ENCODE results near the gene RGL1.

RGL1 gene

DNA sequence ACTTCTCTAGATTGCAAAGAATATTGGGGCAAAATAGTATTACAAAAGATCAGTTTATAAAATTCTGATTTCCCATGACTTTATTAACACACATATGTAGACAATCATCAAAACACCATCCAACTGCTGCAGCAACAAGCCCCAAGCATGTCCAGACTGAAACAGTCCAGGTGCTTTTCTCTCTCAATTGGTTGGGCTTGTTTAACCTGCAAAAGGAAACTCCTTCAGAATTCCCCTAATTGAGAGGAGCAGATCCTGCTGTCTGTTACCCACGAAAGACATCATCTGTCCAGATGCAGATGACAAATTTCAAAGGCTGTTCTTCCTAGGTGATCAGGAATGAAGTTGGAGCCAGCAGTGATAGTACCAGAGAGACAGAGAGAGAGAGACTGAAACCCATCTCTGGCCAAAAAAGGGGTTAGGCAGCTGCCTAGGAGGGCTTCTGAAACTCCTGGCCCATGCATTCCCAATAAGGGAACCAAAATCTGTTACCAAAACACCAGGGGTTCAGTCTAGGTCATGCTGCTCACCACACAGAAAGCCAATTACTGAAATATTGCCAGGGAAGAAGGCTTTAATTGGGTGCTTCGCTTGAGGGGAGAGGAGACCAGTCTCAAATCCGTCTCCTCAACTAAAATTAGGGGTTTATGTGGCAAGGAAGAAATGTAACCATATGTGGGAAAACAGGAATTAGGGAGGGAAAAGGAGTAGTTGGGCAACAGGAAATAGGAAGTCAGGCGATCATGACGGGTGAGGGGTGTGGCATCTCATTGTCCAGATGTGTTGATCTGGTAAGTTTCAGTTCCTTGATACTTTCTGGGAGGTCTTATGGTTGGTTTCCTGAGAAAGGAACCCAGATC, 34.7 kb upstream of the RGL1 start:
- no peak overlapping the region for H3K27ac ChIP-seq (ENCODE audit: low read length, poor library complexity, severe bottlenecking)
- no peak overlapping the region for H3K4me2 ChIP-seq (ENCODE audit: low read length, poor library complexity, severe bottlenecking)
- no peaks in the 10 kb centered on the region for H3K27me3 ChIP-seq (ENCODE audit: control insufficient read depth in 1 of 2, insufficient read depth in 1 of 2, low read length in 2 of 2)
- H3K4me3 ChIP-seq (ENCODE audit: insufficient read depth in 1 of 2, low read depth in 1 of 2, low read length in 2 of 2) = no peak overlapping the region
- no peaks in the 10 kb centered on the region for H3K4me1 ChIP-seq (ENCODE audit: control insufficient read depth, insufficient read depth, low read depth, low read length)
- no peak overlapping the region for H3K4ac ChIP-seq (ENCODE audit: low read depth in 1 of 2, low read length in 2 of 2)
- H3K18ac ChIP-seq (ENCODE audit: low read depth in 1 of 2, low read length in 2 of 2) = no peak overlapping the region
- no peak overlapping the region for H4K91ac ChIP-seq (ENCODE audit: low read length)
- no peaks in the 10 kb centered on the region for H3K36me3 ChIP-seq (ENCODE audit: control insufficient read depth in 1 of 2, insufficient read depth in 2 of 2, low read depth in 1 of 2, low read length in 2 of 2)
- H3K9me3 ChIP-seq (ENCODE audit: control insufficient read depth, low read length) = peaks cover 2% of the 10 kb centered on the region
- no peak overlapping the region for H2AK5ac ChIP-seq (ENCODE audit: low read length, severe bottlenecking)
- WGBS = 78% methylated on average over 5 of the region's 5 CpGs
- no peak overlapping the region for H2BK5ac ChIP-seq (ENCODE audit: low read depth, low read length, poor library complexity, severe bottlenecking)
- DNase-seq = no peak
- H4K8ac ChIP-seq (ENCODE audit: low read length) = no peak overlapping the region
- H3K14ac ChIP-seq (ENCODE audit: low read length in 2 of 2) = no peak overlapping the region
- no peak overlapping the region for H3K9ac ChIP-seq (ENCODE audit: low read length)
- no peak overlapping the region for H2AFZ ChIP-seq (ENCODE audit: low read depth, low read length)
- no peak overlapping the region for H3K23ac ChIP-seq (ENCODE audit: low read length in 2 of 2)
- H2BK12ac ChIP-seq (ENCODE audit: low read length in 2 of 2) = no peak overlapping the region
- H3K79me1 ChIP-seq (replicated peaks; ENCODE audit: low read length, poor library complexity, severe bottlenecking) = no peaks in the 10 kb centered on the region
- H2BK15ac ChIP-seq (ENCODE audit: low read depth, poor library complexity, severe bottlenecking) = no peak overlapping the region
- no peak overlapping the region for H2BK120ac ChIP-seq (ENCODE audit: low read depth, low read length)

DNA sequence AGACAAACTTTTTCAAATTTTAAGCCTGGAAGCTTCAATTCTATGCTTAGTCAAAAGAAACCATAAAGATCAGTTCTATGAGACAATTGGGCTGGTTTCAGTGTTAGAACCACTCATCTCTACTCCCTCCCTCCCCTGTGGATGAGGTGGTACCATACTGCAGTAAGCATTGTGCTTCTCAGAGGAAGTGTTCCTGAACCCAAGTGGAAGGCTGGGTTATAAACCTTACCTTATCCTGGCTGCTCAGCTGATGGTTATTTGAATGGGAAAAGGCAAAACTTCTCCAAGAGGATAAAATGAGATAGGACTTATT, 34.1 kb upstream of the RGL1 start:
- Histone ChIP-seq H4K91ac (ENCODE audit: low read length) (no peak overlapping the region), H3K9ac (ENCODE audit: low read length) (no peak overlapping the region), H2BK12ac (ENCODE audit: low read length in 2 of 2) (peak overlapping the region in 1 of 2 experiments; percentile 15), H3K9me3 (ENCODE audit: control insufficient read depth, low read length) (no peaks in the 10 kb centered on the region), H3K18ac (ENCODE audit: low read depth in 1 of 2, low read length in 2 of 2) (peak overlapping the region in 1 of 2 experiments; percentile 37), H3K4me1 (ENCODE audit: control insufficient read depth, insufficient read depth, low read depth, low read length) (no peaks in the 10 kb centered on the region), H3K79me1 (replicated peaks; ENCODE audit: low read length, poor library complexity, severe bottlenecking) (no peaks in the 10 kb centered on the region), H2BK120ac (ENCODE audit: low read depth, low read length) (no peak overlapping the region), H3K36me3 (ENCODE audit: control insufficient read depth in 1 of 2, insufficient read depth in 2 of 2, low read depth in 1 of 2, low read length in 2 of 2) (no peaks in the 10 kb centered on the region), H2AFZ (ENCODE audit: low read depth, low read length) (no peak overlapping the region), H3K27me3 (ENCODE audit: control insufficient read depth in 1 of 2, insufficient read depth in 1 of 2, low read length in 2 of 2) (no peaks in the 10 kb centered on the region), H3K4ac (ENCODE audit: low read depth in 1 of 2, low read length in 2 of 2) (no peak overlapping the region), H3K23ac (ENCODE audit: low read length in 2 of 2) (no peak overlapping the region), H3K27ac (ENCODE audit: low read length, poor library complexity, severe bottlenecking) (no peak overlapping the region), H2BK5ac (ENCODE audit: low read depth, low read length, poor library complexity, severe bottlenecking) (no peak overlapping the region), H2BK15ac (ENCODE audit: low read depth, poor library complexity, severe bottlenecking) (no peak overlapping the region), H3K4me2 (ENCODE audit: low read length, poor library complexity, severe bottlenecking) (no peak overlapping the region), H4K8ac (ENCODE audit: low read length) (no peak overlapping the region), H2AK5ac (ENCODE audit: low read length, severe bottlenecking) (no peak overlapping the region), H3K4me3 (ENCODE audit: insufficient read depth in 1 of 2, low read depth in 1 of 2, low read length in 2 of 2) (no peak overlapping the region), H3K14ac (ENCODE audit: low read length in 2 of 2) (no peak overlapping the region)
- DNase-seq = no peak

DNA sequence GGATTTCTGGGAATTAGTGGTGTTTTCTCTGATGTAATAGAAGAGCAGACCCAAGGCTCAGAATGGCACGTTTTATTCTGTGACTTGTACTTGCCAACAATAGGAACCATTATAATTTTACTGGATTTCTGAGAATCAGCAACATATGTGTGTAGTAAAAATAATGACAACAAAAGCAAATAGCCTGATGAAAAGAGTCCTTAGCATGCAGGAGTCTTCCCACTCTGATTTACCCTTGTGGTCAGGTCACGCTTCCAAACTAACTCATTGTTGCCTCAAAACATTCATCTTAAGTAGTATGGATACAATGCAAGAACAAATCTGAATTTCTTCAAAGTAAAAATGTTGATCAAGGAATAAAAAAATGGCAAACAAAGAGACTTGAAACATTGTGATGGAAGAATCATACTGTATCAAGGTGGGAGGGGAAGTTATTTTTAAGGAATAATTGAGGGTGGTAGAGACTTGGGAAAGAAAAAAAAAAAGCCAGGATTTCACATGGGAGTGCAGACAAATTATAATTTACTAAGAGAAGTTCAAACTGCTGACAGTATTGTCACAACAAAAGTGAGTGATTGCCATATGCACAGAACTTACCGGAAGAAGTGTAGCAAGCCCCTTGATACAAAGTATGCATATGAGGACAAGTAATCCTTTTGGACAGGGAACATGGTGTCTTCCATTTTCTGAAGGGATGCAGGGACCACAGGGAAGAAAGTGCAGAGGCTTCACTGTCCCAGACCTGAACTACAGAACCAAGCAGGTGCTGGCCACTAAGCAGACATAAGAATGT, 31.2 kb upstream of the RGL1 start:
- no peak overlapping the region for H3K14ac ChIP-seq (ENCODE audit: low read length in 2 of 2)
- no peaks in the 10 kb centered on the region for H3K4me1 ChIP-seq (ENCODE audit: control insufficient read depth, insufficient read depth, low read depth, low read length)
- H4K8ac ChIP-seq (ENCODE audit: low read length) = no peak overlapping the region
- no peak overlapping the region for H2BK5ac ChIP-seq (ENCODE audit: low read depth, low read length, poor library complexity, severe bottlenecking)
- no peak overlapping the region for H3K4ac ChIP-seq (ENCODE audit: low read depth in 1 of 2, low read length in 2 of 2)
- H2AFZ ChIP-seq (ENCODE audit: low read depth, low read length) = no peak overlapping the region
- H3K4me3 ChIP-seq (ENCODE audit: insufficient read depth in 1 of 2, low read depth in 1 of 2, low read length in 2 of 2) = no peak overlapping the region
- no peaks in the 10 kb centered on the region for H3K9me3 ChIP-seq (ENCODE audit: control insufficient read depth, low read length)
- WGBS = 66% methylated on average over 1 of the region's 3 CpGs
- no peak overlapping the region for H2BK15ac ChIP-seq (ENCODE audit: low read depth, poor library complexity, severe bottlenecking)
- H3K23ac ChIP-seq (ENCODE audit: low read length in 2 of 2) = no peak overlapping the region
- no peak overlapping the region for H3K18ac ChIP-seq (ENCODE audit: low read depth in 1 of 2, low read length in 2 of 2)
- no peak overlapping the region for H2BK12ac ChIP-seq (ENCODE audit: low read length in 2 of 2)
- no peak overlapping the region for H2BK120ac ChIP-seq (ENCODE audit: low read depth, low read length)
- H3K79me1 ChIP-seq (replicated peaks; ENCODE audit: low read length, poor library complexity, severe bottlenecking) = no peaks in the 10 kb centered on the region
- no peaks in the 10 kb centered on the region for H3K36me3 ChIP-seq (ENCODE audit: control insufficient read depth in 1 of 2, insufficient read depth in 2 of 2, low read depth in 1 of 2, low read length in 2 of 2)
- H3K27me3 ChIP-seq (ENCODE audit: control insufficient read depth in 1 of 2, insufficient read depth in 1 of 2, low read length in 2 of 2) = no peaks in the 10 kb centered on the region
- H4K91ac ChIP-seq (ENCODE audit: low read length) = no peak overlapping the region
- H3K9ac ChIP-seq (ENCODE audit: low read length) = no peak overlapping the region
- DNase-seq = no peak
- H3K27ac ChIP-seq (ENCODE audit: low read length, poor library complexity, severe bottlenecking) = no peak overlapping the region
- no peak overlapping the region for H3K4me2 ChIP-seq (ENCODE audit: low read length, poor library complexity, severe bottlenecking)
- no peak overlapping the region for H2AK5ac ChIP-seq (ENCODE audit: low read length, severe bottlenecking)

DNA sequence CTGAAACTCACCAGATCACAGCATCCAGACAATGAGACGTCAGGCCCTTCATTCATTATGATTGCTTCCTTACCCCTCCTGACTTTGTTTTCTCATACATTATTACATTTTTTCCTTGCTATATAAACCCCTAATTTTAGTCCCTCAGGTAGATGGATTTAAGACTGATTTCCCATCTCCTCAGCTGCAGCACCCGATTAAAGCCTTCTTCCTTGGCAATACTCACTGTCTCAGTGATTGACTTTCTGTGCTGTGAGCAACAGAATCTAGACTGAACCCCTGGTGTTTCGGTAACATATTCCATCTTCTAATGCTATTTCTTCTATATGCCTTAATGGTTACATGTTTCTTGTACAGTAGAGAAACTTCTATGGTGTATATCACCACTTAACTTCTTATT, 30.0 kb upstream of the RGL1 start:
- H3K18ac ChIP-seq (ENCODE audit: low read depth in 1 of 2, low read length in 2 of 2) = no peak overlapping the region
- WGBS = 99% methylated on average over 2 of the region's 3 CpGs
- H2AK5ac ChIP-seq (ENCODE audit: low read length, severe bottlenecking) = no peak overlapping the region

More for the DNA sequence above, 30.0 kb upstream of the RGL1 start:
- Histone ChIP-seq H3K4me3 (ENCODE audit: insufficient read depth in 1 of 2, low read depth in 1 of 2, low read length in 2 of 2) (no peak overlapping the region), H2BK5ac (ENCODE audit: low read depth, low read length, poor library complexity, severe bottlenecking) (no peak overlapping the region), H3K27ac (ENCODE audit: low read length, poor library complexity, severe bottlenecking) (no peak overlapping the region), H3K14ac (ENCODE audit: low read length in 2 of 2) (no peak overlapping the region), H3K9me3 (ENCODE audit: control insufficient read depth, low read length) (no peaks in the 10 kb centered on the region), H3K23ac (ENCODE audit: low read length in 2 of 2) (no peak overlapping the region), H4K91ac (ENCODE audit: low read length) (no peak overlapping the region), H2AFZ (ENCODE audit: low read depth, low read length) (no peak overlapping the region), H3K4me1 (ENCODE audit: control insufficient read depth, insufficient read depth, low read depth, low read length) (no peaks in the 10 kb centered on the region), H2BK15ac (ENCODE audit: low read depth, poor library complexity, severe bottlenecking) (no peak overlapping the region), H2BK120ac (ENCODE audit: low read depth, low read length) (no peak overlapping the region), H3K4ac (ENCODE audit: low read depth in 1 of 2, low read length in 2 of 2) (no peak overlapping the region), H3K79me1 (replicated peaks; ENCODE audit: low read length, poor library complexity, severe bottlenecking) (no peaks in the 10 kb centered on the region), H4K8ac (ENCODE audit: low read length) (no peak overlapping the region), H3K9ac (ENCODE audit: low read length) (no peak overlapping the region), H3K27me3 (ENCODE audit: control insufficient read depth in 1 of 2, insufficient read depth in 1 of 2, low read length in 2 of 2) (no peaks in the 10 kb centered on the region), H3K36me3 (ENCODE audit: control insufficient read depth in 1 of 2, insufficient read depth in 2 of 2, low read depth in 1 of 2, low read length in 2 of 2) (no peaks in the 10 kb centered on the region), H3K4me2 (ENCODE audit: low read length, poor library complexity, severe bottlenecking) (no peak overlapping the region), H2BK12ac (ENCODE audit: low read length in 2 of 2) (no peak overlapping the region)
- no peak for DNase-seq

All from mesenchymal stem cell (in vitro differentiated cells and primary cell).